Suppressor macrophage treated with lipopolysaccharide for 1 hour (primary cell): ENCODE data around the gene ELMOD1.

ENCODE experiments used
- DNase-seq, 3 donors: peaks; one replicate each; pipeline ENCODE4 v3.0.0-alpha.2; 2020 to 2022

ELMOD1 gene

GRCh38 chr11:107651672-107652071 lies 60.7 kb downstream of the ELMOD1 start:
- peak in 1 of 3 donors; percentile 1 for DNase-seq

- no peak for DNase-seq
These were observed 62.1 kb downstream of the ELMOD1 start for GRCh38 chr11:107653076-107653475.

DNA sequence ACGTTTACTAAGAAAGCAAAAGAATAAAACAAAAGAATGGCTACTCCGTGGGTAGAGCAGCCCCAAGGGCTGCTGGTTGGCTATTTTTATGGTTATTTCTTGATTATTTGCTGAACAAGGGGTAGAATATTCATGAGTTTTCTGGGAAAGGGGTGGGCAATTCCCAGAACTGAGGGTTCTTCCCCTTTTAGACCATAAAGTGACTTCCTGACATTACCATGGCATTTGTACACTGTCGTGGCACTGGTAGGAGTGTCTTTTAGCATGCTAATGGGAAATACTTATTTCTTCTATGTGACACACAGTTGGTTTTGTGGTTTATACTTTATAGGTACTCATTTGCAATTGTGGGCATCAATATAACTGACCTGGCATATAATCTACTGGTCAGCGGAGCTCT lies 64.7 kb downstream of the ELMOD1 start:
- peak; percentile 38 to 64 (median 41) for DNase-seq

- no peak for DNase-seq
These were observed 68.4 kb downstream of the ELMOD1 start for GRCh38 chr11:107659310-107659709.

GRCh38 chr11:107660066-107660465 lies 69.1 kb downstream of the ELMOD1 start:
- DNase-seq: no peak

- DNase-seq: no peak
These were observed 70.7 kb downstream of the ELMOD1 start for GRCh38 chr11:107661656-107662055.

- no peak for DNase-seq
These were observed 74.1 kb downstream of the ELMOD1 start for GRCh38 chr11:107665018-107665417.

DNA sequence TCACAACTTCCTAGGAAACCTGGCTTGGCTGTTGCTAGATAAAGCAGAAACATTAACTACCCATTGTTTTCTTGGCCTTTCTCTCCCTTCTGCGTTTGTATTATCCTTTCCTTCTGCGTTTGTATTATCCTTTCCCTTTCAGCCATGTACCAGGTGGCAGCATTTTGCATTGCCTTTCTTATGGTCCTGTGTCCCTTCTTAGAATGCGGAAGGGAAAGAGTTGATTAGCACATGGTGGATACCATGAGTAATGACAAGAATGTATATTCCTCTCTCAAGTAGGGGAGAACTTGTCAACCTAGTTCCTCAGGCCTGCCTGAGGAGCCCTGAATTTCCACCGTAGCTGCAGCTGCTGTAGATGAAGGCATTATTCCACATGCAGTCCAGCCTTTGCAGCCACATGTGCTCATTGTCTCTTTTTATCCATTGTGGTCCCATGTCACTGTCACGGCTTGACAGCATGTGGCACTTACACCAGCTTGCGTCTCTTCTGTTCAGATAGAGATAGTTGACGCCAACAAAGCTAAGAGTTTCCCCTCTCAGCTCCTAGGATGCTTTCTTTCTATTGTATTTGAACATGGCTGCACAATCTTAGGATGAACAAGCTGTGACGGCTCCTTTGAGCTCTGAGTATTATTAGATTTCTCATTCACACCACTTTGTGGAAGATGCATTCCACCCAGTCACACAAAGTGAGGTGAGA lies 76.1 kb downstream of the ELMOD1 start:
- no peak for DNase-seq

GRCh38 chr11:107669191-107669740 lies 78.3 kb downstream of the ELMOD1 start:
- DNase-seq: no peak

- DNase-seq: no peak
These were observed 79.1 kb downstream of the ELMOD1 start for GRCh38 chr11:107669893-107670601.

DNA sequence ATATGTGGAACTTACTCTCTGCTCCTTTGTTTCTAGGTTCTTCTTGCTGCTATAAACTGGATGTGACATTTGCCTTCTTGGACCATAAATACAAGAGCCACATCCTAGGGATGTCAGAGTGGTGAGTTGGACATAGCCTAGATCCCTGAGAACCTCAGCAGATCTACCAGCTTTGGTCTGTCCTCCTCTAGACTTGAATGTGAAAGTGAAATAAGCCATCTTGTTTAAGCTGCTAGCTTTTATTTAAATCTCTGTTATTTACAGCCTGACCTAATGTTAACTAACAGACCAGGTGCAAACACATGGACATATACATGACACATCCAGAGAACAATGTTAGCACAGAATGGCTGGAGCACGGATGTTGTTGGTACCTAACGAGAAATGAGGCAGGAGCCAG lies 85.0 kb downstream of the ELMOD1 start:
- no peak for DNase-seq

DNA sequence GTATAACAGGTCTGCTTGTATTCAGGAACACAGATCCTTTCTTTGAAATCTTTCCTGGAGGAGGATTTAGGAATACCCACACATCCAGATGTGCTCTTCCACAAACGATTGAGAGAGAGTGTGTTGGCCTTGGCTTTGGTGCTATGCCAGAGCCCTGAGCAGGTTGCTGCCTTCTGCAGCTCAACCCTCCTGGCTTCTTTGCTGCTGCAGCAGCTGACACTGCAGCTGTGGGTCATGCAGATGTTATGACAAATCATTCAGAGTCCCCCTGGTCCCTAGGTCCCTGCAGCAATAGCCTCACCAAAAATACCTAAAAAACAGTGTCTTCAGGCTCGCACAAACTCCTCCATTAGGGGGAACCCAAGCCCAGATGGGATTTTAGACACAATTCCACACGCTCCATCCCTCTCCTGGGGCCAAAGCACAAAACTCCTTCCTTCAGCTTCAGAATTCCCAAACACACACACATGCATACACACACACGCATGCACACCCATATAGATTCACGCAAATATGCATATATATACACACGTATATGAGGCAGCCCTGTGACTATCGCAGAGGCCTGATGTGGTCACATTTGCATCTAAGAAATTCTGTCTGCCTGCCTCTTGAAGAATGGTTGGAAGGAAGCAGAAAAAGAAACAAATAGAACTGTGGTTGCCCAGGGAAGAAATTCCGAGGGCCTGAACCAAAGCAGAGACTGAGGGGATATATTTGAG lies 85.5 kb downstream of the ELMOD1 start:
- no peak for DNase-seq

- DNase-seq: no peak
These were observed 87.1 kb downstream of the ELMOD1 start for GRCh38 chr11:107677924-107678631.

GRCh38 chr11:107678632-107678971 lies 87.7 kb downstream of the ELMOD1 start:
- no peak for DNase-seq

DNA sequence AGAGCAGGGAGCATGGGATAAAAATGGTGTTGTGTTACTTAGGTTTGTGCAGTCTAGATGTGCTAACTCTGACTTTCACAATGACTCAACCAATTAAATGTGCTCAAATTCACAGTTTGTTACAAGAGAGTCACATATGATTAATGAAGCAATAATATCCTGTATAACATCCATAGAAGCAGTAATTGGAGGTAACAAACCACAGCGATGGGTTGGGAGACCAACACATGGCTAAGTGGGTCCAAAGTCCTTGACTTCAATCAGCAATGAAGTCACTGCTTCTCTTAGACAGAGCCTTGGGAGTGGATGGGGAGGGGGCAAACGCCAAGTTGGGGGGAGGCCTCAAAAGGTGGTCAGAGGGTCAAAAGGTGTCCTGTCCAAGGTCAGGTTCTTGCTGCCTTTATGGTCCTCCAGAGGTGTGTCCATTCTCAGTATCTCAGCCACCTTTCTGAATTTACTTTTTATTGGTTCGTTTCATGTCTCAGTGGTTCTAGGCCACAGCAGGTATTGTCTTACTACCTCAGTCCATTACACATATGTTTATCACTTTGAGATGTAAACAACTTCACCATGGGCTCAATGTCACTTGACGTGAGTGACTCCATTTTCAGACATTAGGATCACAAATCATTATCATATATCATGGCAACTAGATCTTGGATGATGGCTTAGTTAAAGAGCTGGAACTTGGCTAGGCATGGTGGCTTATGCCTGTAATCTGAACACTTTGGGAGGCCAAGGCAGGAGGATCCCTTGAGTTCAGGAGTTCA lies 88.5 kb downstream of the ELMOD1 start:
- no peak for DNase-seq

GRCh38 chr11:107682171-107682570 lies 91.2 kb downstream of the ELMOD1 start:
- DNase-seq: peak; percentile 32 to 69 (median 39)

- DNase-seq: peak in 2 of 3 donors; percentile 14 to 28
These were observed 91.6 kb downstream of the ELMOD1 start for GRCh38 chr11:107682572-107682971.

DNA sequence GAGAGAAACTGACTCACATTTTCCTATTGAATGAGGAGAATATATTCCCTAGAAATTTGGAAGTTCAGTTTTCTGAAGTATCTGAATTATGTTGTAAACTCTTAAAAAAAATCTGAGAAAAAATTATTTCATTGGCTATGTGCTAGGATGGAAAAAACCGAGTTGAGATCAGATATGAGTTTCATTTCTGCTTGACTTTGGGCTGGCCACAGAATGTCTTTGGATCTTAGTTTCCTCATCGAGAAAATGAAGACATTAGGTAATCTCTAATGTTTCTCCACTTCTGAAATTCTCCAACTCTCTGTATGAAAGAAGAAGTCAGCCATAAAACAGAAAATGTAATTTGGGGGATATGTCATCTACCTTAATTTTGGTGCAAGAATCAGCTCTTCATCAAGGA lies 92.1 kb downstream of the ELMOD1 start:
- peak; percentile 63 to 90 (median 76) for DNase-seq

DNA sequence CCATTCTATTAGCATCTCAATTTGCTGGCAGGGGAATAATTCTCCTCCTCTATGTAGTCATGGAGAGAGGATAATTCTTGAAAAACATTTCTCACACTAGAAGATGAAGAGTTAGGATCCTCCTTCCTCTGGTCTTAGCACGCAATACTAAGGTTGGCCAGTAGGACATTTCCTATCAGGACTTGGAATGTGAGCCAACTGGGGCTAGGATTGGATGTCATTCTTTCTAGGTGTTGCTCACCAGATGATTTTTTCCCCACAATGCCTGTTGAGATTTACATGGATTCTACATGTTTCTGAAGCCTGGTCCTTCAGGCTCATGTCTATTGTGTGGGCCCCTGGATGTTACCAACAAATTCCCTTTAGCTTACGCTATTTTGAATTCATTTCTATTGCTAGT lies 92.9 kb downstream of the ELMOD1 start:
- peak; percentile 22 to 40 (median 35) for DNase-seq

DNA sequence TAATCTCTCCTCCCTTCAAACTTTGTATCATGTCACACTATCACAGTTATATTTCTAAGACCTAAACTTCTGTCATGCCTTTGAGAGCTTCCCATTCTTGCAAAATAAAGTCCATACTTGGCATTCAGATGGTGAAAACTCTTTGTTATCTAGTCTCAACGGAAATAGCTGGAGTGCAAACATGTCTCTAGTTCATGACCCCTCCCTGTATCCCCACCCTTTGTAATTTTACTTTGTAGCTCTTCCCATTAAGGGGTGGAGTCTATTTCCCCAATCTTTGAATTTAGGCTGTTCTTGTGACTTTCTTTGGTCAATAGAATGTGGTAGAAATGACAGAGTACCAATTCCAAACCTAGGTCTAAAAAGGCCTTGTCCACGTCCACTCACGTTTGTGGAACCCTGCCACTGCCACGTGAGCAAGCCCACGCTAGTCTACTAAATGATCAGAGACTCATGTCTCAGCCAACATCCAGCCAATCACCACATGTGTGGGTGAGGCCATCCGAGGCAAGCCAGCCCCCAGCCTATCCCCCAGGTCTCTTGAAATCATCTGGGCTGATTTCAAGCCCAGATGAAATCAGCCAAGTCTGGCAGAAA lies 97.5 kb downstream of the ELMOD1 start:
- DNase-seq: no peak

GRCh38 chr11:107689317-107690202 lies 98.6 kb downstream of the ELMOD1 start:
- peak; percentile 81 to 86 (median 85) for DNase-seq
